ENCODE measurements around the gene MAML3.

The MAML3 gene

DNA sequence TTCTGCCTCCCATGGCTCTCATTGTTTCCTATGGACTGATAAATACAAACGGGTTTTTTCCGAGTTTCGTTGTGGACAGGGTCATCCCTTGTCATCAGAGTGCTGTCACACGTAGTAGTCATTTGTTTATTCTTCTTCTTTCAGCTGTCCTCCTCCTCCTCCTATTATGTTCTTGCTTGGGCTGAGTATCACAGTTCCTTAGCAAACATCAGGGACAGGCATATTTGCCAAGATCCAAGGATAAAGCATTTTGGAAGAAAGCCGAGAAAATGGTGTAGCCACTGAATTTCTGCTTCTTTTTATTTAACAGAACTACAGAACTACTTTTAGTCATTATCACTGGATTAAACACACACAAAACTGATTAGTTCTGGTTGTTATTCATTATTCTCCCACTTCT, 167.9 kb downstream of the MAML3 start:
- DNase-seq (ENCODE audit: low spot score in 2 of 2): no peak
- H3K4me3 ChIP-seq: no peak overlapping the region
- in situ Hi-C loops (cut with MboI; ENCODE audit: low sequenced_read_pairs): no loop called here
- no peaks in the 10 kb centered on the region for H3K4me1 ChIP-seq
- no peaks in the 10 kb centered on the region for H3K9me3 ChIP-seq
- no peaks in the 10 kb centered on the region for H3K36me3 ChIP-seq (replicated peaks)
- H3K27me3 ChIP-seq (ENCODE audit: low read depth): no peaks in the 10 kb centered on the region

DNA sequence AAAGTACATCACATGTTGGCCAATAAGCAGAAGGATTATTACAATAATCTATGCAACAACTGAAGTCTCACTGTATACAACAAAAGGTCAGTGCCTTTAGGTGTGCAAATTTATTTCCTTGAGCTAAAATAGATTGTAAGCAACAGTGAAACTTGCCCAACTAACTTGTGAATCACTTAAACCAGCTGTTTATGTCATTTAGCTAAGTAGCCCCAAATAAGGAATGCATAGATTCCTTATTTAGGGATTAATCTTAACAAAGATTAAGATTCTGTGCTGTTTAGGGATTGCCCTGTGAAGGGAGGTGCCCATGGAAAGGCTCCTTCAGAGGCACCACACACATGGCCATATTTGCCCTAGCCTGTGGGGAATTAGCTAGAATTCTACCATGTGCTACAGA, 168.6 kb downstream of the MAML3 start:
- Histone ChIP-seq H3K36me3 (replicated peaks) (no peaks in the 10 kb centered on the region), H3K4me3 (no peak overlapping the region), H3K9me3 (no peaks in the 10 kb centered on the region), H3K27me3 (ENCODE audit: low read depth) (no peaks in the 10 kb centered on the region), H3K4me1 (no peaks in the 10 kb centered on the region)
- DNase-seq (ENCODE audit: low spot score in 2 of 2): no peak
- in situ Hi-C loops (cut with MboI; ENCODE audit: low sequenced_read_pairs): no loop called here

DNA sequence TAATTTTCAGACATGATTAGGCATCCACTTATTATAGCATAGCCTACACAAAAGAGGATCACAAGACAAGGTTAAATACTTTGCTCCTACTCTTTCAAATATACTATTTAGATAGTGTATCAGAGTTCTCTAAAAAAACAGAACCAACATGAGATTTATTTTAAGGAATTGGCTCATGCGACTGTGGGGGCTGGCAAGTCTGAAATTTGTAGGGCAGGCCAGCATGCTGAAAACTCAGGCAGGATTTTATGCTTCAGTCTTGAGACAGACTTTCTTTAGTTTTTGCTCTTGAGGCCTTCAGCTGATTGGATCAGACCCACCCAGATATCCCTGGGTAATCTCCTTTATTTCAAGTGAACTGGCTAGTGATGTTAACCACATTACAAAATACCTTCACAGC, 169.5 kb downstream of the MAML3 start:
- no peaks in the 10 kb centered on the region for H3K27me3 ChIP-seq (ENCODE audit: low read depth)
- H3K36me3 ChIP-seq (replicated peaks): no peaks in the 10 kb centered on the region
- no peaks in the 10 kb centered on the region for H3K4me1 ChIP-seq
- DNase-seq (ENCODE audit: low spot score in 2 of 2): no peak
- H3K4me3 ChIP-seq: no peak overlapping the region
- in situ Hi-C loops (cut with MboI; ENCODE audit: low sequenced_read_pairs): no loop called here
- no peaks in the 10 kb centered on the region for H3K9me3 ChIP-seq

DNA sequence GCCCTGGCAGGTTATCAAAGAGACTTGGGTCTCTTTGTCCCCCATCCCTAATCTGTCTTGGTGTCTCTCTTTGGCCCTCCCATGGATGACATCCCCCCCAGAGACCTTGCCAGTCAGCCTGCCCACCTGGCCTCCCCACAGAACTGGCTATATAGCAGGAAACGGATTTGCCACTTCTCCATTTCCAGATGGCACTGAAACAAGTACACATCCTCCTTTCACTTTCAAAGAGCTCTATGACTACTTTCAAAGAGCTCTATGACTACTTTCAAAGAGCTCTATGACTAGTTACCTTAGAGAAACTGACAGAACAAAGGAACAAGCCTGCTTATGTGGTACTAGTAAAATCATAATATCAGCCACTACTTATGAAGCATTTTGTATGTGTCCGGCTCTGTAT, 175.3 kb downstream of the MAML3 start:
- Histone ChIP-seq H3K4me1 (no peaks in the 10 kb centered on the region), H3K36me3 (replicated peaks) (no peaks in the 10 kb centered on the region), H3K4me3 (no peak overlapping the region), H3K27me3 (ENCODE audit: low read depth) (no peaks in the 10 kb centered on the region), H3K9me3 (no peaks in the 10 kb centered on the region)
- DNase-seq (ENCODE audit: low spot score in 2 of 2): no peak
- in situ Hi-C loops (cut with MboI; ENCODE audit: low sequenced_read_pairs): no loop called here

DNA sequence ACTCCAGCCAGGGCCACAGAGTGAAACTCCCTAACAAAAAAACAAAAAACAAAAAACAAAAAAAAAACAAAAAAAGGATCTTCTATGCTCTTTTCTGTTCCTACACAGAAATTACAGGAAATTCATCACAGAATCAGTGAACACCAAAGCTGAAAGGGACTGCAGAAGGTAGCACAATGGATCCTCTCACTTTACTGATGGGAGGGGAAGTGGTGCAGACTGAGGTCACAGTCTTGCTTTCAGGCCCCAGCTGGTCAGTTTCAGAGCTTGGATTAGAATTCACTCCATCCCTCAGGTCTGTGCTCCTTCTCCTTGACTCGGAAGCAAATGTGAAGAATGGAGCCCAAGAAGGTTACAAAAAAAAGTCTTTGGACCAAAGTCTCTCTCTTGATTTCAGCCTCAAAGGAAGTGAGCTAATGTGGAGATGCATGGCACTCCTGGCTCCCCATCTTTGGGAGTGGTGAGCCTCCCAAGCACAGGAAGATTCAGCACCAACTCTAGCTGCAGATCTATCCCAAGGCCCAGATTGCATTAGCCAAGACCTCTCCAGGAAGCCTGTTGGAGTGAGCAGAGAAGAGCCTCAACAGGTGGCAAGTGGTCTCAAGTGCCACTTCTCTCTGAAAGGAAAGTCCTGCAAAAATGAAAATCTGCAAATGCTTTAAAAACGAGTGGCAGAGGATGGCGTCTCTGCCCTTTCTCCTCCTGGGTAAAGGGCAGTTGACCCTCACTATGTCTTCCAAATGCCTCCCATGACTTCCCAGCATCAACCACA, 176.0 kb downstream of the MAML3 start:
- in situ Hi-C loops (cut with MboI; ENCODE audit: low sequenced_read_pairs): no loop called here
- H3K27me3 ChIP-seq (ENCODE audit: low read depth): no peaks in the 10 kb centered on the region
- no peaks in the 10 kb centered on the region for H3K9me3 ChIP-seq
- DNase-seq (ENCODE audit: low spot score in 2 of 2): no peak
- no peaks in the 10 kb centered on the region for H3K36me3 ChIP-seq (replicated peaks)
- H3K4me1 ChIP-seq: no peaks in the 10 kb centered on the region
- no peak overlapping the region for H3K4me3 ChIP-seq

DNA sequence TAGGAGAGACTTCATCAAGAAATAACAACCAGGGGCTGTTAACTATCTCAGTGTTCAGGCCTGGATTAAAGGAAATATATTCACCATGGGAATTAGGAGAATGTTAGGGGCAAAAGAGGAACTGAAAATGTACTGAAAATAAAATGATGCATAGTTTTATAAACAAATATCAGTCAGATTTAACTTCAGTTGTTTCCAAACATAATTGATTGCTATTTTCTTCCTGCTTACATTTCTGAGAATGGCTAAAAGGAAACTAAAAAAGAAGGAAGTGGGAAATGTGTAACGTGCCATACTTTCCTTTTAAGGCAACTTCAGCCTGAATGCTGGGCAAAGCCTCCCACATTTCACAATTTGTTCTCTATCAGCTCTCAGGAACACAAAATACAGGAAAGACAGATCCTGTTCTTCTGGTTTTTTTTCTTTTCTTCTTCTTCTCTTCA, 178.1 kb downstream of the MAML3 start:
- H3K4me1 ChIP-seq: no peaks in the 10 kb centered on the region
- no peaks in the 10 kb centered on the region for H3K36me3 ChIP-seq (replicated peaks)
- in situ Hi-C loops (cut with MboI; ENCODE audit: low sequenced_read_pairs): no loop called here
- no peak overlapping the region for H3K4me3 ChIP-seq
- H3K9me3 ChIP-seq: no peaks in the 10 kb centered on the region
- H3K27me3 ChIP-seq (ENCODE audit: low read depth): no peaks in the 10 kb centered on the region
- no peak for DNase-seq (ENCODE audit: low spot score in 2 of 2)

DNA sequence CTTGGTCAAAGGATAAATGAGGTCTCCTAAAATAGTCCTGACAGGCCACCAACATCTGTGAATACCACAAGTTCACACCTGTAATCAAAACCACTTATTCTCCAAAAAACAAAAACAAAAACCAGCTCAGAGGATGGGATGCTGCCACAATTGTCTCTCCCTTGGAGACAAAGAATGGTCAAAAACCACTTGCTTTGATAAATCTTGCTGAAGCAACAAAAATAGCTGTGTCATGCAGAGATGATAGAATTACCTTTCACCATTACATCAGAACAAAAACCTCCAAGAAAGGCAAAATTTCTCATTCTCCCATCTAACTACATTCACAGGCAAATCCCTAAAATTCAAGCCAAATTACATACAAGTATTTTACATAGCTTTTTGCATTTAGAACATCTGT, 180.4 kb downstream of the MAML3 start:
- Histone ChIP-seq H3K9me3 (no peaks in the 10 kb centered on the region), H3K36me3 (replicated peaks) (no peaks in the 10 kb centered on the region), H3K4me3 (no peak overlapping the region), H3K27me3 (ENCODE audit: low read depth) (no peaks in the 10 kb centered on the region), H3K4me1 (no peaks in the 10 kb centered on the region)
- no peak for DNase-seq (ENCODE audit: low spot score in 2 of 2)
- in situ Hi-C loops (cut with MboI; ENCODE audit: low sequenced_read_pairs): no loop called here

DNA sequence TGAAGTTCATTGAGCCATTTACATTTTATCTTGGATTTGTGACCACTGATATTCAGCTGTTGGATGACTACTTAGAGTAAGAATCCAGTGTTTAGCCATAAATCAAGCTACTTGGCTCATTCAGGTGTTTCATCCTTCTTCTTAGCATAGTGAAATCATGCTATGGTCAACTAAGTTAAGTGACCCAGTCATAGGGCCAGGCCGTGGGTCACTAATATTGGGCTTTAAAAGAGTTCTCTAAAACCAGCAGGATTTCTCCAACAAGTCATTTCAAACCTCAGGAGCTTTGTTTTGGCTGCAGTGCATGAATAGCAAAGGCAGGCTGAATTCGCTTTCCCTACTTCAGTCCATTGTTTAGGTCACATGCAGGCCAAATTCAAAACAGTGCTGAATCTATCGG, 181.0 kb downstream of the MAML3 start:
- Histone ChIP-seq H3K4me3 (no peak overlapping the region), H3K9me3 (no peaks in the 10 kb centered on the region), H3K4me1 (no peaks in the 10 kb centered on the region), H3K27me3 (ENCODE audit: low read depth) (no peaks in the 10 kb centered on the region), H3K36me3 (replicated peaks) (no peaks in the 10 kb centered on the region)
- in situ Hi-C loops (cut with MboI; ENCODE audit: low sequenced_read_pairs): no loop called here
- no peak for DNase-seq (ENCODE audit: low spot score in 2 of 2)

DNA sequence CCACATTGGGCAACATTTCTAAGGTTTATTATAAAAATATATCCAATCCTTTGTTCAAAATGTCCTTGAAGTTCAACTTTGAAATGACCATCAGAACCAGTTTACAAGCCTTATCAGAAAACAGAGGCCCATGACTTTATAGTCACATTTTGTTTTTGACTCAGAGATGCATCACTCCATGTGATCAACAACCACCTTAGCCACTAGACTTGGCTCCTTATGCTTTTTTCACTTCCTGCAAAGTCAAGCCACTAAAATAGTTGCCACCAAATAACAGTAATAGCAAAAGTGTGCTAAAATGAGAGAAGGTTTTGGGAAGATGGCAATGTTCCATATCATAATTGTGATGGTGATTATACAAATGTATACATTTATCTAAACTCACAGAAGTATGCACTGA, 181.7 kb downstream of the MAML3 start:
- DNase-seq (ENCODE audit: low spot score in 2 of 2): no peak
- in situ Hi-C loops (cut with MboI; ENCODE audit: low sequenced_read_pairs): no loop called here
- Histone ChIP-seq H3K27me3 (ENCODE audit: low read depth) (no peaks in the 10 kb centered on the region), H3K36me3 (replicated peaks) (no peaks in the 10 kb centered on the region), H3K4me3 (no peak overlapping the region), H3K9me3 (no peaks in the 10 kb centered on the region), H3K4me1 (no peaks in the 10 kb centered on the region)

DNA sequence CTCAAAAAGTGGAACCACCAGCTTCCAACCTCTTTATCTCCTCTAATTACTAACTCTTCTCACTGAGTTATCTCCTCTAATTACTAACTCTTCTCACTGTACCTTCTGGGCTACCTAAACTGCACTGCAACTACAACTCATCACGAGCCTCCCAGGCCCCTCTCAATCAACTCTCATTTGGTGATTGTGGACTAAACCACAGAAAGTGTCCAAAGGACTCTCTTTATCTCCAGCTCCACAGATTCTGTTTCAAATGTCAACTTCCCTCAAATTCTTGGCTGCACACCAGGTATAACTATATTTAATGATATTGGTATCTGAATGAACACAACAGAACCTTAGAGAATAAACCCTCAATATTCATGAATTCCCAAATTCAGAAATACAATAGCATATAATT, 182.9 kb downstream of the MAML3 start:
- in situ Hi-C loops (cut with MboI; ENCODE audit: low sequenced_read_pairs): no loop called here
- Histone ChIP-seq H3K27me3 (ENCODE audit: low read depth) (no peaks in the 10 kb centered on the region), H3K4me1 (no peaks in the 10 kb centered on the region), H3K36me3 (replicated peaks) (no peaks in the 10 kb centered on the region), H3K9me3 (no peaks in the 10 kb centered on the region), H3K4me3 (no peak overlapping the region)
- no peak for DNase-seq (ENCODE audit: low spot score in 2 of 2)

DNA sequence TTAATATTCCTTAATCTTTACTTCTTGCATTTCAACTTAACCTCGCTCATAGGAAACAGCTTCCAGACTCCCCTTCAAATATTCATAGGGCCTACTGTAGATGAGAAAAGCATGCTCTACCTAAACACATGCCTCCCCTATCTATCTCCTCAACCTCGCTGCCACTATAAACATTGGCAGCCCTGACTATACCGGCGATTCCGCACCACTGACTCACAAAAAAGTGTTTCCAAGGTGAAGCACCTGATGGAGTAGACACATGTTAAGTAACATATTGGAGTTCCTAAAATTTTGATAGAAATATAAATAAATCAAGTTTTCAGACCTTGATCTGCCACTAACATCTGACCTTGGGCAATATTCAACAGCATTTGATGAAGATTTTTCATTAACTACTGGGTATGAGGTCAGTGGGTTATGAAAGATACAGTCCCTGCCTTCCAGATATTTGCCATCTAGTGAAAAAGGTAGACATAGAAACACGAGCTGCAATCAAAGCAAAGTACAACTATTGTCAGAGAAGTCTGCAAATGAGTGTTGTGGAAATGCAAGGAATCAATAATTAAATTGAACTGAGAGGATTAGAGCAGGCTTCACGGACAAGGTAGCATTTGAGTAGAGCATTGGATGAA, 184.2 kb downstream of the MAML3 start:
- in situ Hi-C loops (cut with MboI; ENCODE audit: low sequenced_read_pairs): no loop called here
- H3K4me3 ChIP-seq: no peak overlapping the region
- no peaks in the 10 kb centered on the region for H3K27me3 ChIP-seq (ENCODE audit: low read depth)
- no peaks in the 10 kb centered on the region for H3K9me3 ChIP-seq
- H3K36me3 ChIP-seq (replicated peaks): no peaks in the 10 kb centered on the region
- no peaks in the 10 kb centered on the region for H3K4me1 ChIP-seq
- no peak for DNase-seq (ENCODE audit: low spot score in 2 of 2)

DNA sequence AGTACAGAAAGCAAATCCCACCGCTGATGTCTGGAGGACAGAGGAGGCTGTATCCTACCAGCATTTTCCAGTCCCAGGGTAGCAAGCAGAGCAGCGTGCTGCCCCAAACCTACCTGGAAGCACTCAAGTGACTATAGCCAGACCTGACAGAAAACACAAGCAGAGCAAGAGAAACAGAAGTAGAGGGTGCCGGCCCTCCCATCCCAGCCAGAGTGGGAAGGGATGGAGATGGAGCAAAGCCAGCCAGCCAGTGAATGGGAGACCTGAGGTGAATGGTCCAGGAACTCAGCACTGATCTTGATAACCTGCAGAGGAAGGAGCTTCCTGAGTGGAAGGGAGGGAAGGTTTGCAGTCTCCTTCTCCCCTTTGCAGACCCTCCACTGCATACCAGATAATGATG, 185.2 kb downstream of the MAML3 start:
- in situ Hi-C loops (cut with MboI; ENCODE audit: low sequenced_read_pairs): no loop called here
- H3K36me3 ChIP-seq (replicated peaks): no peaks in the 10 kb centered on the region
- no peaks in the 10 kb centered on the region for H3K27me3 ChIP-seq (ENCODE audit: low read depth)
- no peak for DNase-seq (ENCODE audit: low spot score in 2 of 2)
- no peaks in the 10 kb centered on the region for H3K9me3 ChIP-seq
- H3K4me1 ChIP-seq: no peaks in the 10 kb centered on the region
- H3K4me3 ChIP-seq: no peak overlapping the region

DNA sequence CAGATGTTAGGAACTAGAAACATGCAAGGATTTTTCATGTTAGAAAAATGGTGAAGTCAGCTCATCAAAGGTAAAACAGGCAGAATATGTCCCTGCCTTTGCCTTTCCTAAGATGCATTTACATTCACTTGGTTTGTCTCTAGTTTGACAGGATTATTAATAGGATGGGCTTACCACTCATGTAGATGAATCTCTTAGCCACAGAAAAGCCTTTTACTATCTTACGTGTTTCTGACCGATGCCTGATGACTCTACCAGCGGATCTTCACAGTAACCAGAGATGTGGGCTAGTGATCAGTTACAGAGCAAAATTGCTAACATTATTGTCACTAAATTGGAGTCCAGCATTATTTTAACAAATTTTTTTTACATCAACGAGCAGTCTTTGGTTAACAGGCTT, 187.6 kb downstream of the MAML3 start:
- Histone ChIP-seq H3K4me3 (no peak overlapping the region), H3K9me3 (no peaks in the 10 kb centered on the region), H3K36me3 (replicated peaks) (no peaks in the 10 kb centered on the region), H3K4me1 (no peaks in the 10 kb centered on the region), H3K27me3 (ENCODE audit: low read depth) (no peaks in the 10 kb centered on the region)
- in situ Hi-C loops (cut with MboI; ENCODE audit: low sequenced_read_pairs): no loop called here
- no peak for DNase-seq (ENCODE audit: low spot score in 2 of 2)

DNA sequence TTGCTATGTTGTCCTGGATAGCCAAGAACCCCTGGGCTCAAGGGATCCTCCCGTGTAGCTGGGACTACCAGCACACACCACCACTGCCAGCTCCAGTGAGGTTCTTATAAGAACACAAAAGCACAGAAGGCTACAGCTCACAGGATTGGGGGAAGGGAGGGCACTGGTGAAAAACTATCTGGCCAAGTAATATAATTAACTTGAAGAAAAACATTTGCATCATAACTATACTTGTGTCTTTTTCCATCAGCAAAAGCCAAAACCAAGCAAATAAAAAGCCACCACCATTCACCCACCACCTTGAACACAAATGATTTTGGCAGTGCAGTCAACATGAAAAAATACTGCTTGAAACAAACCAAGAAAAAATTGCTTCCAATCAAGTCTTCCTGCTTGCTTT, 188.2 kb downstream of the MAML3 start:
- in situ Hi-C loops (cut with MboI; ENCODE audit: low sequenced_read_pairs): no loop called here
- H3K4me3 ChIP-seq: no peak overlapping the region
- H3K9me3 ChIP-seq: no peaks in the 10 kb centered on the region
- no peak for DNase-seq (ENCODE audit: low spot score in 2 of 2)
- no peaks in the 10 kb centered on the region for H3K27me3 ChIP-seq (ENCODE audit: low read depth)
- H3K4me1 ChIP-seq: no peaks in the 10 kb centered on the region
- no peaks in the 10 kb centered on the region for H3K36me3 ChIP-seq (replicated peaks)

DNA sequence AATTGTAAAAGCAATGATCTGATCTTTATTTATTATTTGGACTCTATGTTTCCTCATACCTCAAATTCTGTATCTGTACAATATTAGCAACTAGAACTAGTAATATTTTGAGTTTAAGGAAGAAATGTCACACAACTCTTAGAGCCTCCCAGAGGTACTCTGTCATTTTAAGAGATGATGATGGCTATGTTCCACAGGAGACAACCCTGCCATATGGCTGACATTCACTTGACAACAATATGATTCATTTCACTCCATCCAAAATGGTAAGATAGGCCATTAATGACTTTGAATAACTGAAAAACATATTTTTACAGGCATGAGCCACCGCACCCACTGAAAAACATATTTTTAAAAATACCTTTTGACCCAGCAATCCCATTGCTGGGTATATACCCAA, 190.3 kb downstream of the MAML3 start:
- no peak for DNase-seq (ENCODE audit: low spot score in 2 of 2)
- no peaks in the 10 kb centered on the region for H3K27me3 ChIP-seq (ENCODE audit: low read depth)
- no peaks in the 10 kb centered on the region for H3K9me3 ChIP-seq
- H3K4me1 ChIP-seq: peaks cover 4% of the 10 kb centered on the region
- no peaks in the 10 kb centered on the region for H3K36me3 ChIP-seq (replicated peaks)
- in situ Hi-C loops (cut with MboI; ENCODE audit: low sequenced_read_pairs): no loop called here
- H3K4me3 ChIP-seq: no peak overlapping the region
